Measurements from ENCODE around the gene HCAR2.

The HCAR2 gene

DNA sequence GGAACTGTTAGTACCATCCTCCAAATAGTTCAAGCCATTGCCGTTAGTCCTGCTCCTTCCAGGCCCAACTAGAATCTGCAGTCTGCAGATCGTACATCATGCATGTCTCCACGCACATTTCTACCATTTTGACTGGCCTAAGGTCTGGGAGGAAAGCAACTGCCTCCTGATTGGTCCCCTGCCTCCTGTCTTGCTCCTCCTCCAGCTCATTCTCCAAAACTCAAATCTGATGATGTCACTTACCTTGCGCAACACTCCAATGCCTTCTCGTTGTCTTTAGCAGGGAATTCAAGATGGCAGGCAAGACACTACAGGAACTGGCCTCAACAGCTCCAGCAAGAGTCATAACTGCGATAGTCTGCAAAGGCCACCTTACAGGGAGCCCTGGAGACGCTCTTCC is 37.2 kb upstream of the HCAR2 start:
- DNase-seq (ENCODE audit: extremely low spot score) = no peak
- TF ChIP-seq, protein P1, sequence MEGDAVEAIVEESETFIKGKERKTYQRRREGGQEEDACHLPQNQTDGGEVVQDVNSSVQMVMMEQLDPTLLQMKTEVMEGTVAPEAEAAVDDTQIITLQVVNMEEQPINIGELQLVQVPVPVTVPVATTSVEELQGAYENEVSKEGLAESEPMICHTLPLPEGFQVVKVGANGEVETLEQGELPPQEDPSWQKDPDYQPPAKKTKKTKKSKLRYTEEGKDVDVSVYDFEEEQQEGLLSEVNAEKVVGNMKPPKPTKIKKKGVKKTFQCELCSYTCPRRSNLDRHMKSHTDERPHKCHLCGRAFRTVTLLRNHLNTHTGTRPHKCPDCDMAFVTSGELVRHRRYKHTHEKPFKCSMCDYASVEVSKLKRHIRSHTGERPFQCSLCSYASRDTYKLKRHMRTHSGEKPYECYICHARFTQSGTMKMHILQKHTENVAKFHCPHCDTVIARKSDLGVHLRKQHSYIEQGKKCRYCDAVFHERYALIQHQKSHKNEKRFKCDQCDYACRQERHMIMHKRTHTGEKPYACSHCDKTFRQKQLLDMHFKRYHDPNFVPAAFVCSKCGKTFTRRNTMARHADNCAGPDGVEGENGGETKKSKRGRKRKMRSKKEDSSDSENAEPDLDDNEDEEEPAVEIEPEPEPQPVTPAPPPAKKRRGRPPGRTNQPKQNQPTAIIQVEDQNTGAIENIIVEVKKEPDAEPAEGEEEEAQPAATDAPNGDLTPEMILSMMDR (IDR thresholded peaks at IDR 0.05; ENCODE audit: control extremely low read depth, extremely low read depth, low read depth, missing control alignments) = no peak
- CTCF ChIA-PET = no interaction called here
- POLR2A ChIA-PET = no interaction called here

DNA sequence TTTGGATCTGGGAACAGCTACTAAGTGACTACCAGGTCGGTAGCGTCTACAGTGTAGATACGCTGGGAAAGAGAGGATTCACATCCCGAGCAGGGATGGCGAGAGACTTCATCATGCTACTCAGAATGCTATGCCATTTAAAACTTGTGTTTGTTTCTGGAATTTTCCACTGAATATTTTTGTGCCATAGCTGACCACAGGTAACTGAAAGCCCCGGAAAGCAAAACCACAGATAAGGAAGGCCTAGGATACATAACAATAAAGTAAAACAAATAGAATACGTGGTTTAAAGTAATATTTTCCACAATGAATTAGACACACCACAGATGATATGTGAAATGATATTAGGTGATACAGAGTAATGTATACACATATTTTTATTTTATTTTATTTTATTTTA is 35.4 kb upstream of the HCAR2 start:
- TF ChIP-seq, protein P1 (IDR thresholded peaks at IDR 0.05; ENCODE audit: control extremely low read depth, extremely low read depth, low read depth, missing control alignments) = no peak
- DNase-seq (ENCODE audit: extremely low spot score) = no peak
- POLR2A ChIA-PET = interaction anchor here (0.5 kb wide), 1 partner anchor 1090 kb away, joined by 3 read pairs; no protein-coding TSS in a partner anchor
- CTCF ChIA-PET = interaction anchor here (1.3 kb wide), 1 partner anchor 11 kb away, joined by 4 read pairs; no protein-coding TSS in a partner anchor

DNA sequence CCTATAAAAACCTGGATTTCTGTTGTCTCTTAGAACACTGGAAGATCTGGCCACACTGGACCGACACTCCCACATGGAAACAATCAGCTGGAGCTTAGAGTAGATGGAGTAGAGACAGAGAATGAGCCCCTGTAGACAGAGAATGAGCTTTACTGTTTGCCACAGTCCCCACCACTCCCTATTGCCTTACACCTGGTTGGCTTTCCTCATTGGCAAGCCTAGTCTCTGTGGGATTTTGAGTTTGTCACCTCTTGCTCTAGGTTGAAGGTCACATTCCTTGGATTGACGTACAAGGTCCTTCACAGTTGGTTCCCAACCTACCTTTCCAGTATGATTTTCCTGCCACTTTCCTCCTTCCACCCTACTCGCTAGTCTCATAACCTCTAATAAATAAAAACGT is 29.5 kb upstream of the HCAR2 start:
- DNase-seq (ENCODE audit: extremely low spot score) = no peak
- POLR2A ChIA-PET = no interaction called here
- TF ChIP-seq, protein P1 (IDR thresholded peaks at IDR 0.05; ENCODE audit: control extremely low read depth, extremely low read depth, low read depth, missing control alignments) = no peak
- CTCF ChIA-PET = interaction anchor here (0.9 to 1.0 kb wide), 2 partner anchors 13 to 334 kb away, joined by 3 read pairs; no protein-coding TSS in a partner anchor

DNA sequence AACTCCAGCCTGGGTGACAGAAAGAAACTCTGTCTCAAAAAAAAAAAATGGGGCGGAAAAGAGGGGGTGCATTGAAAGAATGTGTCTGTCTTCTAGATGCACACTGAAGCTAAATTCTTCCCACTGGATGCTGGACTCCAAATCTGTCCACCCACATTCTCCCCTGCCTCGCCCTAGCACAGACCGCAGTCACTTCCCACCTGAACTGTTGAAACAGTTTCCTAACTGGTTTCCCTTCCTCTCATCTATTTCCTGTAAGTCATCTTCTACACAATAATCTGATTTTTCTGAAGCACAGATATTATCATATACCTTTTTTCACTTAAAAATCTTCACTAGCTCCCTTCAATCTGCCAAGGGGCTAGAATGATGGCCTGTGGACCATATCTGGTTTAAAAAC is 29.0 kb upstream of the HCAR2 start:
- ChIA-PET POLR2A (interaction anchor here (0.6 kb wide), 1 partner anchor 19 kb away, joined by 3 read pairs; no protein-coding TSS in a partner anchor), CTCF (interaction anchor here (0.9 kb wide), 1 partner anchor 13 kb away, joined by 3 read pairs; no protein-coding TSS in a partner anchor)
- no peak for DNase-seq (ENCODE audit: extremely low spot score)
- TF ChIP-seq, protein P1 (IDR thresholded peaks at IDR 0.05; ENCODE audit: control extremely low read depth, extremely low read depth, low read depth, missing control alignments) = no peak

DNA sequence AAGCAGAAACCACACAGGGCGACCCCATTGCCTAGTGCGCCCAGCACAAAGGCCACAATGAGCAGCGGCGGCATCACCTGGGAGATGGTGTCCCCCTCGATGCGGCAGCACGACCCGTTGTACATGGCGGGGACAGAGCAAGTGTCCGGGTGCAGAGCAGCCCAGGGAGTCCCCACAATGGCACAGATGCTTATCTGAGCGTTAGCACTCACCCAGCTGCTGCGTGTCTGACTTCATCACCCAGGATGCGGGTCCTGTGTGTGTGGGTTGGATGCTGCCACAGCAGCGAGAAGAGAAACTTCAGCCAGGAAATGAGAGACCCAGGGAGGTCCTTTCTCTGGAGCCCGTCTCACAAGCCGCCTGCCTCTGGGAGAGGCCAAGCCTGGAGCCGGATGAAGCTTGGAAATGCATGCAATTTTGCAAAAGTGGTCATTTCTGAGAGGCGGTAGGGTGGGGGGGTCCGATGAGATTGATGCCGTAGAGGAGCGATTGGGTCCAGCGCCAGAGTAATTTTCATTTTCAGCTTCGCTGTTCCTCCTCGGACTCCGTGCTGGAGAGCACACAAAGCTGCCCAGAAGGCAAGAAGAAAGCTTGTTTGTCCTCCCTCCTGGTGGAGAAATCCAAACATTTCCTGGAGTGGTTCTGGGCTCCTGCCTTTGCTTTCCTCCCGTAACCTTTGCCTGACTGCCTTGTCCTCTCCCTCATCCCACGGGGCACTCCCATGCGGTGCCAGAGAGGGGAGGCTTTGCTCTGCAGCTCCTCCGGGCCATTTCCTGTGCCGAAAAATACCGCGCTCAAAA is 27.3 kb upstream of the HCAR2 start, which contains the start of gene HCAR1:
Gene HCAR1 (minus strand): TSS at position 630 of the 800 bp plus-strand sequence. CDS start 505 bp downstream, at position 125.
- POLR2A ChIA-PET = no interaction called here
- DNase-seq (ENCODE audit: extremely low spot score) = no peak
- TF ChIP-seq, protein P1 (IDR thresholded peaks at IDR 0.05; ENCODE audit: control extremely low read depth, extremely low read depth, low read depth, missing control alignments) = no peak
- CTCF ChIA-PET = no interaction called here

DNA sequence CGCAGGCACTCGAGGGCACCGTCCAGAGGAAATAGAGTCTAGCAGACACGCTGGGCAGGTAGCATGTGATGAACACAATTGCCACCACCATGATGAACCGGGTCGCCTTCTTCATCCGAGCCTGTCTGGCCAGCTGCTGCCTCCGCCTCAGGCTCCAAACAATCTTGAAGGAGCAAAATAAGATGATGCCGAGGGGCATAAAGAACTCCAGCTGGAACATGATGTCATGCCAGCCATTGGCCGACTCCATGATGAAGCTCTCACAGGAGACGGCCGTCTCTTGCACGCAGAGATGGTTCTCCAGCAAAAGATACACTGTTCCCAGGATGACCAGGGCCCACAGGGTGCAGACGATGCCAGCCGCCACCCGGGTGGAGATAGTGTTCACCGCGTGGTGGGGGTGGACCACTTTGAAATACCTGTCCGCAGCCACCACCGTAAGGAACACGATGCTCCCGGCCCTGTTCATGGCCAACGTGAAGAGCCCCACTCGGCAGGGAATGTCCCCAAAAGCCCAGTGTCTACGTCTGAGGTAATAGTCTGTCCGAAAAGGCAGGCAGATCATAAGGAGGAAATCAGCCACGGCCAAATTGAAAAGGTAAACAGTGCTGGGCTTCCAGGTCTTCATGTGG is 26.5 kb upstream of the HCAR2 start:
- DNase-seq (ENCODE audit: extremely low spot score) = no peak
- CTCF ChIA-PET = no interaction called here
- POLR2A ChIA-PET = no interaction called here
- TF ChIP-seq, protein P1 (IDR thresholded peaks at IDR 0.05; ENCODE audit: control extremely low read depth, extremely low read depth, low read depth, missing control alignments) = no peak

All from GM10248 (cell line).